Stomach (tissue), 4 donors: ENCODE results near the gene CD300H.

Experiments used
- CTCF ChIP-seq, 7 experiments: fragments of 450-650 bp in 4 of 7; fragments of 200-600 bp in 3 of 7; sonication (generic) in 3 of 7; IDR thresholded peaks; one replicate each; pipeline ENCODE4 v1.5.1; 2016 to 2019; ENCODE audit warnings: antibody characterized with exemption in 7 of 7, control low read depth in 2 of 7, mild to moderate bottlenecking in 1 of 7
- POLR2A ChIP-seq, 4 donors: fragments of 450-650 bp; IDR thresholded peaks; one replicate each; pipeline ENCODE4 v1.6.1; 2016; ENCODE audit warnings: antibody characterized with exemption in 4 of 4, control low read depth in 2 of 4, mild to moderate bottlenecking in 1 of 4, moderate library complexity in 1 of 4

- TF ChIP-seq POLR2A (IDR thresholded peaks at IDR 0.05), result no peak
- no peak for TF ChIP-seq CTCF (IDR thresholded peaks at IDR 0.05)
Measured at GRCh38 chr17:74531231-74531761, 36.0 kb downstream of the CD300H start, which contains the start of gene CD300LB.
